Measurements from ENCODE around the gene NUCB1.

Gene NUCB1

GRCh38 chr19:48945817-48946216 lies 45.7 kb downstream of the NUCB1 start:
- H3K27ac ChIP-seq (ENCODE audit: poor library complexity, severe bottlenecking), result no peak overlapping the region
- H3K4me1 ChIP-seq (ENCODE audit: insufficient read depth, poor library complexity, severe bottlenecking), result no peaks in the 10 kb centered on the region
- no peaks in the 10 kb centered on the region for H3K27me3 ChIP-seq (ENCODE audit: insufficient read depth, poor library complexity, severe bottlenecking)
- H3K36me3 ChIP-seq (ENCODE audit: low read depth), result no peaks in the 10 kb centered on the region
- ATAC-seq (ENCODE audit: low read depth) (no peak), DNase-seq (ENCODE audit: low spot score) (no peak)
- H3K9me3 ChIP-seq (ENCODE audit: severe bottlenecking), result peaks cover 3% of the 10 kb centered on the region
- no peak overlapping the region for H3K4me3 ChIP-seq (ENCODE audit: severe bottlenecking)
- no peak for TF ChIP-seq CTCF (IDR thresholded peaks at IDR 0.05; ENCODE audit: poor library complexity, severe bottlenecking)

- no peak overlapping the region for H3K27ac ChIP-seq (ENCODE audit: poor library complexity, severe bottlenecking)
- no peaks in the 10 kb centered on the region for H3K4me1 ChIP-seq (ENCODE audit: insufficient read depth, poor library complexity, severe bottlenecking)
- DNase-seq (ENCODE audit: low spot score), result no peak
- no peaks in the 10 kb centered on the region for H3K9me3 ChIP-seq (ENCODE audit: severe bottlenecking)
- H3K36me3 ChIP-seq (ENCODE audit: low read depth), result no peaks in the 10 kb centered on the region
- H3K4me3 ChIP-seq (ENCODE audit: severe bottlenecking), result no peak overlapping the region
- ATAC-seq (ENCODE audit: low read depth), result no peak
- TF ChIP-seq CTCF (IDR thresholded peaks at IDR 0.05; ENCODE audit: poor library complexity, severe bottlenecking), result no peak
- no peaks in the 10 kb centered on the region for H3K27me3 ChIP-seq (ENCODE audit: insufficient read depth, poor library complexity, severe bottlenecking)
Observed at GRCh38 chr19:48946463-48947257, 46.5 kb downstream of the NUCB1 start.

- no peaks in the 10 kb centered on the region for H3K9me3 ChIP-seq (ENCODE audit: severe bottlenecking)
- H3K4me1 ChIP-seq (ENCODE audit: insufficient read depth, poor library complexity, severe bottlenecking), result no peaks in the 10 kb centered on the region
- H3K27ac ChIP-seq (ENCODE audit: poor library complexity, severe bottlenecking), result no peak overlapping the region
- no peak for DNase-seq (ENCODE audit: low spot score)
- H3K27me3 ChIP-seq (ENCODE audit: insufficient read depth, poor library complexity, severe bottlenecking), result no peaks in the 10 kb centered on the region
- H3K4me3 ChIP-seq (ENCODE audit: severe bottlenecking), result no peak overlapping the region
- ATAC-seq (ENCODE audit: low read depth), result no peak
- H3K36me3 ChIP-seq (ENCODE audit: low read depth), result no peaks in the 10 kb centered on the region
- no peak for TF ChIP-seq CTCF (IDR thresholded peaks at IDR 0.05; ENCODE audit: poor library complexity, severe bottlenecking)
Observed at GRCh38 chr19:48947258-48947542, 47.1 kb downstream of the NUCB1 start.

- no peaks in the 10 kb centered on the region for H3K36me3 ChIP-seq (ENCODE audit: low read depth)
- no peak for DNase-seq (ENCODE audit: low spot score)
- ATAC-seq (ENCODE audit: low read depth), result no peak
- H3K27me3 ChIP-seq (ENCODE audit: insufficient read depth, poor library complexity, severe bottlenecking), result no peaks in the 10 kb centered on the region
- no peak overlapping the region for H3K27ac ChIP-seq (ENCODE audit: poor library complexity, severe bottlenecking)
- no peaks in the 10 kb centered on the region for H3K4me1 ChIP-seq (ENCODE audit: insufficient read depth, poor library complexity, severe bottlenecking)
- no peak overlapping the region for H3K4me3 ChIP-seq (ENCODE audit: severe bottlenecking)
- H3K9me3 ChIP-seq (ENCODE audit: severe bottlenecking), result no peaks in the 10 kb centered on the region
- no peak for TF ChIP-seq CTCF (IDR thresholded peaks at IDR 0.05; ENCODE audit: poor library complexity, severe bottlenecking)
Observed at GRCh38 chr19:48950159-48950558, 50.0 kb downstream of the NUCB1 start.

- H3K9me3 ChIP-seq (ENCODE audit: severe bottlenecking), result no peaks in the 10 kb centered on the region
- no peaks in the 10 kb centered on the region for H3K4me1 ChIP-seq (ENCODE audit: insufficient read depth, poor library complexity, severe bottlenecking)
- DNase-seq (ENCODE audit: low spot score) (no peak), ATAC-seq (ENCODE audit: low read depth) (no peak)
- no peak overlapping the region for H3K4me3 ChIP-seq (ENCODE audit: severe bottlenecking)
- H3K27ac ChIP-seq (ENCODE audit: poor library complexity, severe bottlenecking), result no peak overlapping the region
- TF ChIP-seq CTCF (IDR thresholded peaks at IDR 0.05; ENCODE audit: poor library complexity, severe bottlenecking), result no peak
- H3K36me3 ChIP-seq (ENCODE audit: low read depth), result peaks cover 3% of the 10 kb centered on the region
- no peaks in the 10 kb centered on the region for H3K27me3 ChIP-seq (ENCODE audit: insufficient read depth, poor library complexity, severe bottlenecking)
Observed at GRCh38 chr19:48950830-48951519, 50.9 kb downstream of the NUCB1 start.

Measured in RWPE2 (cell line).